ENCODE data around the gene POU4F2.
"Not testable (repeated sequence)": the region's sequence is repeated elsewhere in the genome, so short reads cannot be mapped to it uniquely, and the experiment has no call there.

The POU4F2 gene

DNA sequence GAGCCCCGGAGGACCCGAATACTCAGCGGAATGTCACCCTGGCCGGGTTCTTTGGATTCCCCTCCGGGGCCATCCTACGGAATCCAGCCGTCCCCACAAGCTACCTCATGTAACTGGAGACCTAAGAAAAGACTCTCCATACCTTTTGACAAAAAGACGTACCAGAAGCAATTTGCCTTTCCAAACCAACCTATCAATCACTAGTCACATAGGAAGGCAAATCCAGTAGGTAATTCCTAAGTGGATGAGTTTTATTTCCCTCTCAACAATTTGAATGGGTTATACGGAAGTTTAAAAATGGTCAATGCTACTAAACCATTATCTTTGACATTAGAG lies 16.8 kb downstream of the POU4F2 start:
- no peak for DNase-seq

DNA sequence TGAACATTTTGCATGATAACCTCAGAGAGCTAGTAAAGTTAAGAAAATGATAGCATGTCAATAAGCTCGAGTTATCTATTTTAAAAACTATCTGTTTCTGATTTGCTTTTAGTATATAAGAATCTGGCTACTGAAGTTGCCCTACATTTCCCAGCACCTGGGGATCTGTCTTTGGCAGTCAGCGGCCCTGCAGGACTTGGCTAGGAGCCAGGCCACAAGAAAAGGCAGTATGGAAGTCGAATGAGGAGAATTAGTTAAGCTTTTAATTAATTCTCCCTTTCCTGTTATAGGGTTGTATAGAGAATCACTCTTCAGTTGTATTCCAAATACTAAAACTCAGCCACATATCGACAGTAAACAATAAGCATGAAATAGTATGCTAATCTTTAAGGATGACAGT lies 22.7 kb downstream of the POU4F2 start:
- no peak for DNase-seq

DNA sequence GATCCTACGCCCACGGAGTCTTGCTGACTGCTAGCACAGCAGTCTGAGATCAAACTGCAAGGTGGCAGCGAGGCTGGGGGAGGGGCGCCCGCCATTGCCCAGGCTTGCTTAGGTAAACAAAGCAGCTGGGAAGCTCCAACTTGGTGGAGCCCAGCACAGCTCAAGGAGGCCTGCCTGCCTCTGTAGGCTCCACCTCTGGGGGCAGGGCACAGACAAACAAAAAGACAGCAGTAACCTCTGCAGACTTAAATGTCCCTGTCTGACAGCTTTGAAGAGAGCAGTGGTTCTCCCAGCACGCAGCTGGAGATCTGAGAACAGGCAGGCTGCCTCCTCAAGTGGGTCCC lies 25.2 kb downstream of the POU4F2 start:
- not testable (repeated sequence) for DNase-seq

DNA sequence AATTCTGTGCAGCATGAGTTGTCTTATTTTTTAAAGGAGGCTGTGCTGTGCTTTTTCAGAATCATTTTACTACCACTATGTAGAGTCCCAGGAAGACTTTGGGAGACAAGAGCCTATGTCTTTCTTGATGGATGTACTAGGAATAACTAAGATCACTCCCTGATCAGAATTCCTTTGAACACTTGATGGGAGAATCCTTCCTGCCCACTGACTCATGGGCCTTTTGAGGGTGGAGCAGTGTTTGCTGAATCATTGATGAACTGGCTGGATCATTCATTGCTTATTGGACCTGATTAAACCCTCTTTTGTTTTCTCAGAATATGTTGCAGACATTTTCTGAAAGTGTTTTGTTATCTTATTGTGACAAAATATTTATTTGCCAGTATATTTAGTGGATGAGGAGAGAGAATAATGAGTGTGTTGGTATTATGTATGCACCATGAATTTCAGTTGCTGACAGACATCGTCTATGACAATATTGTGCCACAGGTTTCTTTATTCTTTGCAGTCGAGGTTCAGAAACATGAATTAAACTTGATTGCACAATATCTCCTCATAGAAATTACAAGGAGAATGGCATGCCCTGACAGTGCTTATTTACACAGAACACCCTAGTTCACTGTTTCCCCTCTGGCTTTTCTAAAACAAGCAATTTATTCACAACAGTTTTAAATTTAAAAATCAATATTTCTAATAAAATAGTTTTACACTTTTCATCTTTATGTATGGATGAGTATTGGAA lies 36.3 kb downstream of the POU4F2 start:
- no peak for DNase-seq
